Upper lobe of right lung (tissue), 1 donor: ENCODE data around the gene EFNB1. TPM values are rescaled to one million over a fixed set of nuclear protein-coding genes. Genes with fewer than 3 reads are reported as not detected.

ENCODE experiments used
- ATAC-seq: fragments of 200-7000 bp; cut with Tn5 transposase; one replicate; pipeline ENCODE4 v1.9.1; 2020; ENCODE audit warnings: mild to moderate bottlenecking, moderate library complexity
- DNase-seq: peaks from one replicate; pipeline ENCODE4 v3.0.0-alpha.2; 2020
- H3K27ac ChIP-seq: fragments of 200-600 bp; one replicate; pipeline ENCODE4 v1.8.0; 2022
- H3K27me3 ChIP-seq: fragments of 200-600 bp; one replicate; pipeline ENCODE4 v1.8.0; 2022; ENCODE audit warnings: mild to moderate bottlenecking
- H3K36me3 ChIP-seq: fragments of 200-600 bp; one replicate; pipeline ENCODE4 v1.8.0; 2022
- H3K4me1 ChIP-seq: fragments of 200-600 bp; one replicate; pipeline ENCODE4 v1.8.0; 2022
- H3K4me3 ChIP-seq: fragments of 200-600 bp; one replicate; pipeline ENCODE4 v1.8.0; 2022; ENCODE audit warnings: mild to moderate bottlenecking
- H3K9me3 ChIP-seq: fragments of 200-600 bp; one replicate; pipeline ENCODE4 v1.8.0; 2022
- CTCF ChIP-seq: fragments of 200-600 bp; IDR thresholded peaks from one replicate; pipeline ENCODE4 v1.8.0; 2022; ENCODE audit warnings: antibody characterized with exemption
- intact Hi-C: fragments of 100-400 bp; cut with DNase I; formaldehyde crosslinking; loops from one replicate; pipeline ENCODE4 v1.11.0; 2022
- total RNA-seq: library from RNA; stranded (reverse); fragmentation: NEBNext Ultra II Directional; extraction: Animal tissue kit (Norgen Biotek cat#: 25700); gene quantifications from one replicate; pipeline ENCODE4 v1.2.1, GENCODE V29; 2021
- donor health status: DM: no; HTN: yes; CAD: no; lungs with severe emphysema.

EFNB1 gene
- total RNA-seq, 1 donor from 2014 or later, result 29.0 TPM

GRCh38 chrX:68824152-68824433 lies 4.7 kb upstream of the EFNB1 start:
- H3K4me1 ChIP-seq, result no peaks in the 10 kb centered on the region
- intact Hi-C loops, result loop anchor here (10.0 kb wide), 2 partner anchors 401 to 571 kb away; no protein-coding TSS in a partner anchor
- TF ChIP-seq CTCF, result no peak
- no peaks in the 10 kb centered on the region for H3K27me3 ChIP-seq
- no peak for ATAC-seq
- H3K27ac ChIP-seq, result no peak overlapping the region
- H3K4me3 ChIP-seq, result no peak overlapping the region
- no peaks in the 10 kb centered on the region for H3K36me3 ChIP-seq
- DNase-seq, result no peak
- no peaks in the 10 kb centered on the region for H3K9me3 ChIP-seq

GRCh38 chrX:68824565-68825125 lies 4.2 kb upstream of the EFNB1 start:
- ATAC-seq (no peak), DNase-seq (no peak)
- Histone ChIP-seq H3K9me3 (no peaks in the 10 kb centered on the region), H3K4me1 (no peaks in the 10 kb centered on the region), H3K36me3 (no peaks in the 10 kb centered on the region), H3K4me3 (no peak overlapping the region), H3K27me3 (no peaks in the 10 kb centered on the region), H3K27ac (no peak overlapping the region)
- TF ChIP-seq CTCF, result no peak
- intact Hi-C loops, result loop anchor here (5.0 to 10.0 kb wide), 3 partner anchors 238 to 570 kb away; no protein-coding TSS in a partner anchor

- TF ChIP-seq CTCF, result no peak
- no peaks in the 10 kb centered on the region for H3K27me3 ChIP-seq
- no peaks in the 10 kb centered on the region for H3K9me3 ChIP-seq
- no peak overlapping the region for H3K27ac ChIP-seq
- no peak for ATAC-seq
- H3K4me3 ChIP-seq, result no peak overlapping the region
- DNase-seq, result no peak
- no peaks in the 10 kb centered on the region for H3K36me3 ChIP-seq
- H3K4me1 ChIP-seq, result no peaks in the 10 kb centered on the region
- intact Hi-C loops, result loop anchor here (5.0 to 10.0 kb wide), 3 partner anchors 236 to 568 kb away; no protein-coding TSS in a partner anchor
These were observed 2.5 kb upstream of the EFNB1 start for GRCh38 chrX:68826113-68826980.

- no peaks in the 10 kb centered on the region for H3K27me3 ChIP-seq
- H3K4me3 ChIP-seq, result no peak overlapping the region
- DNase-seq (no peak), ATAC-seq (no peak)
- no peak for TF ChIP-seq CTCF
- H3K9me3 ChIP-seq, result no peaks in the 10 kb centered on the region
- intact Hi-C loops, result loop anchor here (5.0 to 10.0 kb wide), 3 partner anchors 235 to 568 kb away; no protein-coding TSS in a partner anchor
- H3K27ac ChIP-seq, result no peak overlapping the region
- no peaks in the 10 kb centered on the region for H3K36me3 ChIP-seq
- H3K4me1 ChIP-seq, result no peaks in the 10 kb centered on the region
These were observed 1.6 kb upstream of the EFNB1 start for GRCh38 chrX:68827256-68827655.

- peak; percentile 78 for ATAC-seq
- H3K4me1 ChIP-seq, result no peaks in the 10 kb centered on the region
- TF ChIP-seq CTCF, result peak; percentile 83
- intact Hi-C loops, result loop anchor here (5.0 to 10.0 kb wide), 3 partner anchors 234 to 567 kb away; no protein-coding TSS in a partner anchor
- H3K27me3 ChIP-seq, result no peaks in the 10 kb centered on the region
- H3K9me3 ChIP-seq, result no peaks in the 10 kb centered on the region
- DNase-seq, result peak; percentile 85
- H3K4me3 ChIP-seq, result peak overlapping the region; percentile 73
- no peaks in the 10 kb centered on the region for H3K36me3 ChIP-seq
- H3K27ac ChIP-seq, result peak overlapping the region; percentile 70
These were observed 785 bp upstream of the EFNB1 start for GRCh38 chrX:68827848-68828624.
